Mesenchymal stem cell (in vitro differentiated cells and primary cell): ENCODE data around the gene CERS6.

ENCODE experiments used
- DNase-seq: peaks from one replicate; pipeline ENCODE4 v3.0.0-alpha.2; 2013
- H2AFZ ChIP-seq: one replicate; pipeline ENCODE4 v1.6.1; 2013; ENCODE audit warnings: low read depth, mild to moderate bottlenecking, control low read depth, inconsistent platforms, low read length, moderate library complexity
- H2AK5ac ChIP-seq: 2 replicates; pipeline ENCODE4 v1.6.1; 2013; ENCODE audit warnings: low read length, moderate library complexity, mild to moderate bottlenecking, inconsistent platforms; ENCODE audit not compliant: severe bottlenecking
- H2BK120ac ChIP-seq: one replicate; pipeline ENCODE4 v1.6.1; 2013; ENCODE audit warnings: low read depth, mild to moderate bottlenecking, inconsistent platforms, low read length, moderate library complexity
- H2BK12ac ChIP-seq, 2 experiments: one replicate each; pipeline ENCODE4 v1.6.1; 2013; ENCODE audit warnings: inconsistent platforms in 2 of 2, low read length in 2 of 2, mild to moderate bottlenecking in 2 of 2, moderate library complexity in 2 of 2, control low read depth in 1 of 2
- H2BK15ac ChIP-seq: one replicate; pipeline ENCODE4 v1.6.1; 2013; ENCODE audit warnings: mild to moderate bottlenecking, low read depth, inconsistent platforms; ENCODE audit not compliant: poor library complexity, severe bottlenecking
- H2BK5ac ChIP-seq: 2 replicates; pipeline ENCODE4 v1.6.1; 2013; ENCODE audit warnings: low read depth, mild to moderate bottlenecking, low read length, control low read depth, inconsistent platforms; ENCODE audit not compliant: poor library complexity, severe bottlenecking
- H3K14ac ChIP-seq, 2 experiments: one replicate each; pipeline ENCODE4 v1.6.1; 2013; ENCODE audit warnings: inconsistent platforms in 2 of 2, low read length in 2 of 2, control low read depth in 1 of 2, mild to moderate bottlenecking in 1 of 2, moderate library complexity in 1 of 2
- H3K18ac ChIP-seq, 2 experiments: one replicate each; pipeline ENCODE4 v1.6.1; 2013; ENCODE audit warnings: inconsistent platforms in 2 of 2, low read length in 2 of 2, control low read depth in 1 of 2, low read depth in 1 of 2, mild to moderate bottlenecking in 1 of 2
- H3K23ac ChIP-seq, 2 experiments: one replicate each; pipeline ENCODE4 v1.6.1; 2013; ENCODE audit warnings: inconsistent platforms in 2 of 2, low read length in 2 of 2, mild to moderate bottlenecking in 2 of 2, moderate library complexity in 2 of 2, control low read depth in 1 of 2
- H3K27ac ChIP-seq: 2 replicates; pipeline ENCODE4 v1.5.1; 2013; ENCODE audit warnings: mild to moderate bottlenecking, moderate library complexity, low read length, control low read depth, inconsistent platforms; ENCODE audit not compliant: poor library complexity, severe bottlenecking
- H3K27me3 ChIP-seq, 2 experiments: 2 replicates each; pipeline versions ENCODE4 v1.6.1 to v1.7.0; 2013; ENCODE audit warnings: low read length in 2 of 2, mild to moderate bottlenecking in 2 of 2, moderate library complexity in 2 of 2, control low read depth in 1 of 2, inconsistent platforms in 1 of 2; ENCODE audit not compliant: control insufficient read depth in 1 of 2, insufficient read depth in 1 of 2
- H3K36me3 ChIP-seq, 2 experiments: 2 replicates each; pipeline versions ENCODE4 v1.6.1 to v1.7.0; 2013; ENCODE audit warnings: low read length in 2 of 2, control low read depth in 1 of 2, inconsistent platforms in 1 of 2, low read depth in 1 of 2, mild to moderate bottlenecking in 1 of 2; ENCODE audit not compliant: insufficient read depth in 2 of 2, control insufficient read depth in 1 of 2
- H3K4ac ChIP-seq, 2 experiments: one replicate each; pipeline ENCODE4 v1.6.1; 2013; ENCODE audit warnings: inconsistent platforms in 2 of 2, low read length in 2 of 2, mild to moderate bottlenecking in 2 of 2, moderate library complexity in 2 of 2, control low read depth in 1 of 2, low read depth in 1 of 2
- H3K4me1 ChIP-seq: 2 replicates; pipeline ENCODE4 v1.6.1; 2013; ENCODE audit warnings: low read depth, low read length, control low read depth; ENCODE audit not compliant: control insufficient read depth, insufficient read depth
- H3K4me2 ChIP-seq: 2 replicates; pipeline ENCODE4 v1.6.1; 2013; ENCODE audit warnings: low read length, mild to moderate bottlenecking, inconsistent platforms; ENCODE audit not compliant: poor library complexity, severe bottlenecking
- H3K4me3 ChIP-seq, 2 experiments: 2 replicates each; pipeline versions ENCODE4 v1.5.1 to v1.7.0; 2013; ENCODE audit warnings: low read length in 2 of 2, mild to moderate bottlenecking in 2 of 2, control low read depth in 1 of 2, low read depth in 1 of 2; ENCODE audit not compliant: insufficient read depth in 1 of 2
- H3K79me1 ChIP-seq: replicated peaks from 2 replicates; pipeline ENCODE4 v1.6.1; 2013; ENCODE audit warnings: mild to moderate bottlenecking, control low read depth, low read length, inconsistent platforms; ENCODE audit not compliant: poor library complexity, severe bottlenecking
- H3K9ac ChIP-seq: 2 replicates; pipeline ENCODE4 v1.7.0; 2013; ENCODE audit warnings: mild to moderate bottlenecking, low read length, moderate library complexity
- H3K9me3 ChIP-seq: 2 replicates; pipeline ENCODE4 v1.7.0; 2013; ENCODE audit warnings: mild to moderate bottlenecking, low read length; ENCODE audit not compliant: control insufficient read depth
- H4K8ac ChIP-seq: one replicate; pipeline ENCODE4 v1.6.1; 2013; ENCODE audit warnings: inconsistent platforms, mild to moderate bottlenecking, low read length, moderate library complexity
- H4K91ac ChIP-seq: one replicate; pipeline ENCODE4 v1.6.1; 2013; ENCODE audit warnings: mild to moderate bottlenecking, low read length, inconsistent platforms
- WGBS: methylation state at CpG from one replicate; pipeline ENCODE4 v1.1.7; 2013; ENCODE audit warnings: mixed read lengths; 5-methylcytosine and 5-hydroxymethylcytosine counted together

Gene CERS6

DNA sequence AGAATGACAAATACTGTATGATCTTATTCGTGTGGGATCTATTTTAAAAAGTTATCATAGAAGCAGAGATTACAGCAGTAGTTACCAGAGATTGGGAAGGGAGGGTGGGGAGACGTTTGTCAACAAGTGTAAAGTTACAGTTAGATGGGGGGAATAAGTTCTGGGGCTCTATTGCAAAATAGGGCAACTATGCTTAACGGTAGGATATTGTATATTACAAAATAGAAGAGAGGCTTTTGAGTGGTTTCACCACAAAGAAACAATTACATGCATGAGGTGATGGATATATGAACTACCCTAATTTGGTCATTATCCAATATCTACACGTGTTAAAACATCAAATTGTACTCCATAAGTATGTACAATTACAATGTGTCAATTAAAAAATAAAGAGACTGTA lies 223.0 kb downstream of the CERS6 start:
- H3K9me3 ChIP-seq = no peaks in the 10 kb centered on the region
- no peak overlapping the region for H2BK12ac ChIP-seq
- no peak overlapping the region for H3K27ac ChIP-seq
- no peak overlapping the region for H4K91ac ChIP-seq
- H2BK120ac ChIP-seq = no peak overlapping the region
- no peak overlapping the region for H3K4me3 ChIP-seq
- no peak for DNase-seq
- no peaks in the 10 kb centered on the region for H3K36me3 ChIP-seq
- no peak overlapping the region for H3K4ac ChIP-seq
- H2AFZ ChIP-seq = no peak overlapping the region
- H3K23ac ChIP-seq = no peak overlapping the region
- H3K4me2 ChIP-seq = no peak overlapping the region
- H3K79me1 ChIP-seq = peaks cover 4% of the 10 kb centered on the region
- H3K14ac ChIP-seq = no peak overlapping the region
- 90% methylated on average over 2 of the region's 4 CpGs for WGBS
- H4K8ac ChIP-seq = no peak overlapping the region
- no peaks in the 10 kb centered on the region for H3K4me1 ChIP-seq
- H2BK5ac ChIP-seq = no peak overlapping the region
- H3K27me3 ChIP-seq = no peaks in the 10 kb centered on the region
- no peak overlapping the region for H2AK5ac ChIP-seq
- no peak overlapping the region for H3K9ac ChIP-seq
- no peak overlapping the region for H2BK15ac ChIP-seq
- no peak overlapping the region for H3K18ac ChIP-seq

GRCh38 chr2:168679741-168680310 lies 223.8 kb downstream of the CERS6 start:
- no peak overlapping the region for H4K8ac ChIP-seq
- H2AK5ac ChIP-seq = no peak overlapping the region
- no peak overlapping the region for H2BK15ac ChIP-seq
- no peak for DNase-seq
- no peaks in the 10 kb centered on the region for H3K4me1 ChIP-seq
- no peak overlapping the region for H3K4me2 ChIP-seq
- no peak overlapping the region for H2AFZ ChIP-seq
- no peak overlapping the region for H3K27ac ChIP-seq
- no peak overlapping the region for H3K4ac ChIP-seq
- H3K18ac ChIP-seq = no peak overlapping the region
- H3K9ac ChIP-seq = no peak overlapping the region
- no peaks in the 10 kb centered on the region for H3K36me3 ChIP-seq
- no peak overlapping the region for H2BK12ac ChIP-seq
- no peak overlapping the region for H4K91ac ChIP-seq
- H3K9me3 ChIP-seq = no peaks in the 10 kb centered on the region
- no peak overlapping the region for H3K14ac ChIP-seq
- H3K27me3 ChIP-seq = no peaks in the 10 kb centered on the region
- H3K23ac ChIP-seq = no peak overlapping the region
- no peak overlapping the region for H3K4me3 ChIP-seq
- WGBS = 85% methylated on average over 8 of the region's 8 CpGs
- no peak overlapping the region for H2BK120ac ChIP-seq
- peaks cover 4% of the 10 kb centered on the region for H3K79me1 ChIP-seq
- H2BK5ac ChIP-seq = no peak overlapping the region

DNA sequence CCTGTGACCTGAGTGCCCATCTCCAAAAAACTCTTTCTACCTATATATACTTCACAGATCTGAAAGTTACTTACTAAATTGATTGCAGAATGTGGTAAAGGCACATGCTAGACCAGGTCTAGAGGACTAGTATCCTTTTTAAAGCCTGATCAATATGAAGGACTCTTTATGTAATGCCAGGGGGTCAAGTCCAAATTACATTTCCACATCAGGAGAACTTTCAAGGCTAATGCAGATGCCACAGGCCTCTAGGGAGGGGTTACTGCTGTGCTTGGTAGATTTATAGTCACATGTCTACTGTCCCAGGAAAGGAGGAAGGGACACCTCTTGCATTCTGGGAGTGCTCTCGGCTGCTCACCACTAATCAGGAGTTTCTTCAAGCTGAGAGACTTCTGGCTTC lies 227.9 kb downstream of the CERS6 start:
- peaks cover 8% of the 10 kb centered on the region for H3K4me1 ChIP-seq
- peaks cover 7% of the 10 kb centered on the region for H3K79me1 ChIP-seq
- H2BK5ac ChIP-seq = no peak overlapping the region
- H3K4me2 ChIP-seq = no peak overlapping the region
- H3K4ac ChIP-seq = no peak overlapping the region
- no peak overlapping the region for H4K8ac ChIP-seq
- H3K27ac ChIP-seq = no peak overlapping the region
- H4K91ac ChIP-seq = no peak overlapping the region
- no peak overlapping the region for H2BK12ac ChIP-seq
- no peaks in the 10 kb centered on the region for H3K36me3 ChIP-seq
- H3K9me3 ChIP-seq = no peaks in the 10 kb centered on the region
- no peak overlapping the region for H2BK15ac ChIP-seq
- H3K18ac ChIP-seq = no peak overlapping the region
- H3K4me3 ChIP-seq = no peak overlapping the region
- no CpG with 5 or more reads among the region's 1 CpG for WGBS
- H2BK120ac ChIP-seq = no peak overlapping the region
- no peak overlapping the region for H3K14ac ChIP-seq
- no peak overlapping the region for H3K9ac ChIP-seq
- DNase-seq = no peak
- no peaks in the 10 kb centered on the region for H3K27me3 ChIP-seq
- no peak overlapping the region for H2AFZ ChIP-seq
- H2AK5ac ChIP-seq = no peak overlapping the region
- no peak overlapping the region for H3K23ac ChIP-seq

DNA sequence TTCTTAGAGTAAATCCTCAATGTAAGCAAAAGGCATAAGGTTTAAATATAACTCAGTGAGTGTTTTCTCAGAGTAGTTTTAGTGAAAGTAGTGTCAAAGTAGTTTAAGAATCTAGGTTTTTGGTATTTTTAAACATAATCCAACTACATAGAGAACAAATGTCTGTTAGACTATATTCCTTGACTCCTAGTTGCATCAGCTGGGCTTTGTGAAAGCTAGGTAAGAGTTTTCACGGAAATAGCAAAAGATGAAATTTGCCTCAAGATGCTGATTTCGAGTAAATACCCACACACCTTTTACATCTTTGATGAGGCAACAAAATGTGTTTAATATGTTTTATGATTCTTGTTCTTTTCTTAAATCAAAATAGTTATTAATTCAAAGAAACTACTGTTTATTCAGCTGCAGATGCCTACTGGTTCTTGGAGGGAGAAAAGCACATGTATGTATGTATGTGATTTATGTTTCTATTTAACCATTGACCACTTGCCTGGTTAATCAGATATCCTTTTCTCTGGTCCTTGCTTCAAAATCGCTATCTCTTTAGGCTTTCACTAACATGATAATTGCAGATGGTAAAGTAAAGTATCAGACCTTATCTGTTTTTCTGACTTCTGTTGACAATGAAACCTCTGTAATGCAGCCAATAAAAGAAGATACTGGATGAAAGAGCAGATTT lies 229.0 kb downstream of the CERS6 start:
- H3K18ac ChIP-seq = no peak overlapping the region
- WGBS = no CpG with 5 or more reads among the region's 3 CpGs

More for the DNA sequence above, 229.0 kb downstream of the CERS6 start:
- DNase-seq = no peak
- Histone ChIP-seq H3K23ac (no peak overlapping the region), H3K14ac (no peak overlapping the region), H2AK5ac (no peak overlapping the region), H2BK12ac (no peak overlapping the region), H4K91ac (no peak overlapping the region), H2AFZ (no peak overlapping the region), H3K4ac (no peak overlapping the region), H3K9ac (no peak overlapping the region), H2BK5ac (no peak overlapping the region), H3K79me1 (peaks cover 7% of the 10 kb centered on the region), H3K4me3 (no peak overlapping the region), H3K4me2 (no peak overlapping the region), H2BK120ac (no peak overlapping the region), H3K36me3 (no peaks in the 10 kb centered on the region), H3K9me3 (no peaks in the 10 kb centered on the region), H4K8ac (no peak overlapping the region), H3K4me1 (peaks cover 8% of the 10 kb centered on the region), H3K27me3 (no peaks in the 10 kb centered on the region), H2BK15ac (no peak overlapping the region), H3K27ac (no peak overlapping the region)
